ENCODE data around the gene AP4E1. TPM values are rescaled to one million over a fixed set of nuclear protein-coding genes. Genes with fewer than 3 reads are reported as not detected.
"Not testable (repeated sequence)": the region's sequence is repeated elsewhere in the genome, so short reads cannot be mapped to it uniquely, and the experiment has no call there.

The AP4E1 gene
- total RNA-seq, 1 donor from 2014 or later = 10.1 TPM

DNA sequence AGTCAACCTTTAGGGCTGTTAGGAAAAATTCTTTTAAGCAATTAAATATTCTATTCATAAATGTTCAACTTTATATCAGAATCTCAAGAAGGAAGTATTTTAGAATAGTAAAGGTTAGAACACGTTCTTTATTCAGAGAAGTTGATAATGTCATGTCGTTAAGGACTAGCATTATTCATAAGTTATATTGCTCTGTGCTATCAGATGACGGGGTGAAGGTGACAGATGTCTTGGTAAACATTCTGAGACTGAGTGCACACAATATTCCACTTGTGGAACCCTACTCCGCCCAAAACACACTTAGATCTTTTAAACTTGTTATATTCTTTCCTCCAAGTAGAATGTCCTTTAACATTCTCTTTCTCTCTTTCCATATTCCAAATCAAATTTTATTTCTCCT, 7.9 kb downstream of the AP4E1 start:
- Mint-ChIP-seq H3K4me1 (ENCODE audit: unreplicated experiment) (no peaks in the 10 kb centered on the region), H3K27me3 (no peaks in the 10 kb centered on the region), H3K9me3 (no peaks in the 10 kb centered on the region), H3K27ac (no peak overlapping the region), H3K4me3 (no peak overlapping the region), H3K36me3 (peaks cover 13% of the 10 kb centered on the region)
- TF ChIP-seq, protein P1, sequence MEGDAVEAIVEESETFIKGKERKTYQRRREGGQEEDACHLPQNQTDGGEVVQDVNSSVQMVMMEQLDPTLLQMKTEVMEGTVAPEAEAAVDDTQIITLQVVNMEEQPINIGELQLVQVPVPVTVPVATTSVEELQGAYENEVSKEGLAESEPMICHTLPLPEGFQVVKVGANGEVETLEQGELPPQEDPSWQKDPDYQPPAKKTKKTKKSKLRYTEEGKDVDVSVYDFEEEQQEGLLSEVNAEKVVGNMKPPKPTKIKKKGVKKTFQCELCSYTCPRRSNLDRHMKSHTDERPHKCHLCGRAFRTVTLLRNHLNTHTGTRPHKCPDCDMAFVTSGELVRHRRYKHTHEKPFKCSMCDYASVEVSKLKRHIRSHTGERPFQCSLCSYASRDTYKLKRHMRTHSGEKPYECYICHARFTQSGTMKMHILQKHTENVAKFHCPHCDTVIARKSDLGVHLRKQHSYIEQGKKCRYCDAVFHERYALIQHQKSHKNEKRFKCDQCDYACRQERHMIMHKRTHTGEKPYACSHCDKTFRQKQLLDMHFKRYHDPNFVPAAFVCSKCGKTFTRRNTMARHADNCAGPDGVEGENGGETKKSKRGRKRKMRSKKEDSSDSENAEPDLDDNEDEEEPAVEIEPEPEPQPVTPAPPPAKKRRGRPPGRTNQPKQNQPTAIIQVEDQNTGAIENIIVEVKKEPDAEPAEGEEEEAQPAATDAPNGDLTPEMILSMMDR (conservative IDR thresholded peaks at IDR 0.05) = no peak
- DNase-seq (ENCODE audit: extremely low spot score, unreplicated experiment) = no peak

DNA sequence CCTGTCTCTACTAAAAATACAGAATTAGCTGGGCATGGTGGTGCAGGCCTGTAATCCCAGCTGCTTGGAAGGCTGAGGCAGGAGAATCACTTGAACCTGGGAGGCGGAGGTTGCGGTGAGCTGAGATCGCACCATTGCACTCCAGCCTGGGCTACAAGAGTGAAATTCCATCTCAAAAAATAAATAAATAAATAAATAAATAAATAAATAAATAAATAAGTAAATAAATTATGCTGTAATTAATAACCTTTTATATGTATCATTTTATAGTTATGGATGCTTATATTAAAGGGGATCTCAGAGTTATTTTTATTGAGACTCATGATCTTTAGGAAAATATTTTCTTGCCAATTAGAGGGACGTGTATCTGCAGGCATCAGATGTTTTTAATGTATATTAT, 10.9 kb downstream of the AP4E1 start:
- H3K27ac Mint-ChIP-seq; H3K4me1 Mint-ChIP-seq (ENCODE audit: unreplicated experiment); H3K27me3 Mint-ChIP-seq; DNase-seq (ENCODE audit: extremely low spot score, unreplicated experiment); H3K9me3 Mint-ChIP-seq; H3K4me3 Mint-ChIP-seq: not testable (repeated sequence)
- peaks cover 13% of the 10 kb centered on the region for H3K36me3 Mint-ChIP-seq

DNA sequence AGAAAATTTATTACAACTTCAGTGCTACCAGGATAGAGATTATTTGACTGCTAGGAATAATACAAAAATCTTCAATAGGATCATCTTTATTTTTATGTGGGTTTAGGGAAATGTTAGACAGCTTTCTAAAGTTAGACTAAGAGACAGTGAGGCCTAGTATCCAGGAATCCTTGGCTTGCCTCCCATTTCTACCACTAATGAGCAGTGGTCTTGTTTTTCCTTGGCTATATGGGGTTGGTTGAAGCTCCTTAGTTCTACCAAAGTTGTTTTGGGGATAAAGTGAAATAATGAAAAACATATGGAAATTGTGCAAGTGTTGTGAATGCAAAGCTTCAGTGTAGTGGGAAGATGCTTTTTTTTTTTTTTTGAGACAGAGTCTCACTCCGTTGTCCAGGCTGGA, 16.8 kb downstream of the AP4E1 start:
- no peak overlapping the region for H3K27ac Mint-ChIP-seq
- H3K36me3 Mint-ChIP-seq = peaks cover 27% of the 10 kb centered on the region
- TF ChIP-seq, protein P1 (conservative IDR thresholded peaks at IDR 0.05) = no peak
- H3K4me3 Mint-ChIP-seq = no peak overlapping the region
- H3K9me3 Mint-ChIP-seq = no peaks in the 10 kb centered on the region
- no peak for DNase-seq (ENCODE audit: extremely low spot score, unreplicated experiment)
- H3K27me3 Mint-ChIP-seq = no peaks in the 10 kb centered on the region
- H3K4me1 Mint-ChIP-seq (ENCODE audit: unreplicated experiment) = no peaks in the 10 kb centered on the region

DNA sequence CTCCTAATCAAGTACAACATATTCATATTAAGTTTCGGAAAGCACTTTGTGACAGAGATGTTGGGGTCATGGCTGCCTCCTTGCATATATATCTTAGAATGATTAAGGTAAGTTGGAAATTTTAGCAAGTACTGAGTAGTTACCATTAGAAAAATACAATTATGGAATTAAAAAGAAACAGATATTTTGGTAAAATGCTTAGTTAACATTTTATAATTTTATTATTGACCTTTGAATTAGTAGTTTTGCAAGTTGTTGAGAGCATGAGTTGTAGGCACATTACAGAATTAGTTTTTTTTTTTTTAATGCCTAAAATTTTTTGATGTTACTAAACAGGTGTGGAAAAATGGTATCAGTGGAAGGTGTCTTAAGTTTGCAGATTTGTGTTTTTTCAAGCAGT, 20.6 kb downstream of the AP4E1 start:
- TF ChIP-seq, protein P1 (conservative IDR thresholded peaks at IDR 0.05) = no peak
- H3K4me3 Mint-ChIP-seq = no peak overlapping the region
- H3K4me1 Mint-ChIP-seq (ENCODE audit: unreplicated experiment) = no peaks in the 10 kb centered on the region
- H3K27me3 Mint-ChIP-seq = no peaks in the 10 kb centered on the region
- H3K36me3 Mint-ChIP-seq = peaks cover 22% of the 10 kb centered on the region
- no peak for DNase-seq (ENCODE audit: extremely low spot score, unreplicated experiment)
- no peak overlapping the region for H3K27ac Mint-ChIP-seq
- H3K9me3 Mint-ChIP-seq = no peaks in the 10 kb centered on the region

DNA sequence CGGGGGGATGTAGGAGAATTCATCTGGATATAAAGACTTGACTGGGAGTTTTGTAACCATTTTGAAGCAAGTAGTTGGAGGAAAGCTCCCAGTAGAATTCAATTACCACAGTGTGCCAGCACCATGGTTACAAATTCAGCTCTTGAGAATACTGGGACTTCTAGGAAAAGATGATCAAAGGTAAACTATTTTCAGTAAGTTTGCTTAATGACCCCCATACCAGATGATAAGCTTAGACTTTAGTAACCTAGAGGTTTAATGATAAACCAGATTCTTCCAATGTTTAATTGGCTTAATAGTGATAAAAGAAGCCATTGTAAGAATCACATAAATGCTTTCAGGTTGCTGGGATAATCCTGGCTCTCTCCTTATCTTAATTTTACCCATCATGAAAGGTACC, 22.3 kb downstream of the AP4E1 start:
- no peaks in the 10 kb centered on the region for H3K27me3 Mint-ChIP-seq
- TF ChIP-seq, protein P1 (conservative IDR thresholded peaks at IDR 0.05) = no peak
- DNase-seq (ENCODE audit: extremely low spot score, unreplicated experiment) = no peak
- no peak overlapping the region for H3K27ac Mint-ChIP-seq
- H3K9me3 Mint-ChIP-seq = no peaks in the 10 kb centered on the region
- peaks cover 25% of the 10 kb centered on the region for H3K36me3 Mint-ChIP-seq
- no peak overlapping the region for H3K4me3 Mint-ChIP-seq
- H3K4me1 Mint-ChIP-seq (ENCODE audit: unreplicated experiment) = no peaks in the 10 kb centered on the region

DNA sequence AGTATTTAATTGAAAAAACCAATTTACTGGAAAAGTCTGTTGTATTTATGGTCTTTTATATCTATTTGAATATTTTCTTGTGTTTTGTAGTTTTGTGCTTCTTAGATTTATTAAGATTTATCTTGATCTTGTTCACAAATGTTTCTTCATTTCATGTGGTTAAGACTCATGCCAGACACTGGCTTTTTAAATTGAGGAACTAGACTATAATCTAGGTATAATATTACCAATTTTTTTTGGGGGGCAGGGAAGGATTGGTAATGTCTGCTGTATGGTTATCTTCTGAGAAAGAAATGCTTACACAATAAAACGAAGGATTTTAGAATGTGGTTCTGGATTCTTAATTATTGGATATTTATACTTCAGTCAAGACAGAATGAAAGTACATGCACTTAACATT, 24.9 kb downstream of the AP4E1 start:
- no peak overlapping the region for H3K4me3 Mint-ChIP-seq
- TF ChIP-seq, protein P1 (conservative IDR thresholded peaks at IDR 0.05) = no peak
- no peak for DNase-seq (ENCODE audit: extremely low spot score, unreplicated experiment)
- no peak overlapping the region for H3K27ac Mint-ChIP-seq
- H3K9me3 Mint-ChIP-seq = no peaks in the 10 kb centered on the region
- no peaks in the 10 kb centered on the region for H3K4me1 Mint-ChIP-seq (ENCODE audit: unreplicated experiment)
- no peaks in the 10 kb centered on the region for H3K27me3 Mint-ChIP-seq
- peaks cover 23% of the 10 kb centered on the region for H3K36me3 Mint-ChIP-seq

All from type B pancreatic cell (in vitro differentiated cells).